ENCODE measurements around the gene MDH2. TPM values are rescaled to one million over a fixed set of nuclear protein-coding genes. Genes with fewer than 3 reads are reported as not detected.
"Not testable (repeated sequence)": the region's sequence is repeated elsewhere in the genome, so short reads cannot be mapped to it uniquely, and the experiment has no call there.

Gene MDH2
- total RNA-seq, 1 donor from 2014 or later, result 119 TPM

- TF ChIP-seq CTCF (IDR thresholded peaks at IDR 0.05), result no peak
- H3K36me3 Mint-ChIP-seq (ENCODE audit: unreplicated experiment), result no peaks in the 10 kb centered on the region
- H3K4me1 Mint-ChIP-seq (ENCODE audit: unreplicated experiment), result peaks cover 18% of the 10 kb centered on the region
- DNase-seq (ENCODE audit: extremely low spot score, unreplicated experiment), result no peak
- no peaks in the 10 kb centered on the region for H3K9me3 Mint-ChIP-seq (ENCODE audit: unreplicated experiment)
- H3K27me3 Mint-ChIP-seq (ENCODE audit: unreplicated experiment), result peaks cover 16% of the 10 kb centered on the region
- H3K4me3 Mint-ChIP-seq (ENCODE audit: unreplicated experiment), result no peak overlapping the region
- no peak overlapping the region for H3K27ac Mint-ChIP-seq (ENCODE audit: unreplicated experiment)
Measured at GRCh38 chr7:76091506-76091905, 43.6 kb downstream of the MDH2 start.

- not testable (repeated sequence) for H3K4me3 Mint-ChIP-seq (ENCODE audit: unreplicated experiment); H3K27ac Mint-ChIP-seq (ENCODE audit: unreplicated experiment); H3K36me3 Mint-ChIP-seq (ENCODE audit: unreplicated experiment); H3K4me1 Mint-ChIP-seq (ENCODE audit: unreplicated experiment); DNase-seq (ENCODE audit: extremely low spot score, unreplicated experiment); H3K9me3 Mint-ChIP-seq (ENCODE audit: unreplicated experiment)
- H3K27me3 Mint-ChIP-seq (ENCODE audit: unreplicated experiment), result peaks cover 31% of the 10 kb centered on the region
Measured at GRCh38 chr7:76093531-76093930, 45.6 kb downstream of the MDH2 start.

GRCh38 chr7:76094326-76094725 is 46.4 kb downstream of the MDH2 start:
- not testable (repeated sequence) for H3K27ac Mint-ChIP-seq (ENCODE audit: unreplicated experiment); H3K4me1 Mint-ChIP-seq (ENCODE audit: unreplicated experiment); H3K4me3 Mint-ChIP-seq (ENCODE audit: unreplicated experiment); DNase-seq (ENCODE audit: extremely low spot score, unreplicated experiment); H3K9me3 Mint-ChIP-seq (ENCODE audit: unreplicated experiment); H3K36me3 Mint-ChIP-seq (ENCODE audit: unreplicated experiment)
- H3K27me3 Mint-ChIP-seq (ENCODE audit: unreplicated experiment), result peaks cover 35% of the 10 kb centered on the region

GRCh38 chr7:76095908-76096307 is 48.0 kb downstream of the MDH2 start:
- Mint-ChIP-seq H3K36me3 (ENCODE audit: unreplicated experiment) (no peaks in the 10 kb centered on the region), H3K27me3 (ENCODE audit: unreplicated experiment) (peaks cover 35% of the 10 kb centered on the region), H3K9me3 (ENCODE audit: unreplicated experiment) (no peaks in the 10 kb centered on the region), H3K27ac (ENCODE audit: unreplicated experiment) (no peak overlapping the region), H3K4me1 (ENCODE audit: unreplicated experiment) (no peaks in the 10 kb centered on the region), H3K4me3 (ENCODE audit: unreplicated experiment) (no peak overlapping the region)
- DNase-seq (ENCODE audit: extremely low spot score, unreplicated experiment), result no peak
- no peak for TF ChIP-seq CTCF (IDR thresholded peaks at IDR 0.05)

- not testable (repeated sequence) for H3K9me3 Mint-ChIP-seq (ENCODE audit: unreplicated experiment); H3K4me1 Mint-ChIP-seq (ENCODE audit: unreplicated experiment); H3K36me3 Mint-ChIP-seq (ENCODE audit: unreplicated experiment); H3K4me3 Mint-ChIP-seq (ENCODE audit: unreplicated experiment); H3K27ac Mint-ChIP-seq (ENCODE audit: unreplicated experiment)
- DNase-seq (ENCODE audit: extremely low spot score, unreplicated experiment), result peak; percentile 25
- peaks cover 16% of the 10 kb centered on the region for H3K27me3 Mint-ChIP-seq (ENCODE audit: unreplicated experiment)
Measured at GRCh38 chr7:76101693-76102437, 54.0 kb downstream of the MDH2 start.

GRCh38 chr7:76103788-76104187 is 55.9 kb downstream of the MDH2 start:
- H3K4me1 Mint-ChIP-seq (ENCODE audit: unreplicated experiment), result peaks cover 15% of the 10 kb centered on the region
- not testable (repeated sequence) for H3K36me3 Mint-ChIP-seq (ENCODE audit: unreplicated experiment); DNase-seq (ENCODE audit: extremely low spot score, unreplicated experiment); H3K9me3 Mint-ChIP-seq (ENCODE audit: unreplicated experiment); H3K27me3 Mint-ChIP-seq (ENCODE audit: unreplicated experiment); H3K27ac Mint-ChIP-seq (ENCODE audit: unreplicated experiment); H3K4me3 Mint-ChIP-seq (ENCODE audit: unreplicated experiment)

GRCh38 chr7:76106130-76106529 is 58.2 kb downstream of the MDH2 start:
- not testable (repeated sequence) for H3K9me3 Mint-ChIP-seq (ENCODE audit: unreplicated experiment)

More at GRCh38 chr7:76106130-76106529, 58.2 kb downstream of the MDH2 start:
- not testable (repeated sequence) for H3K27ac Mint-ChIP-seq (ENCODE audit: unreplicated experiment); H3K27me3 Mint-ChIP-seq (ENCODE audit: unreplicated experiment); H3K36me3 Mint-ChIP-seq (ENCODE audit: unreplicated experiment); H3K4me3 Mint-ChIP-seq (ENCODE audit: unreplicated experiment)
- DNase-seq (ENCODE audit: extremely low spot score, unreplicated experiment), result peak; percentile 38
- peaks cover 17% of the 10 kb centered on the region for H3K4me1 Mint-ChIP-seq (ENCODE audit: unreplicated experiment)
